ENCODE data around the gene CTNNA3.
"Not testable (repeated sequence)": the region's sequence is repeated elsewhere in the genome, so short reads cannot be mapped to it uniquely, and the experiment has no call there.

The CTNNA3 gene

DNA sequence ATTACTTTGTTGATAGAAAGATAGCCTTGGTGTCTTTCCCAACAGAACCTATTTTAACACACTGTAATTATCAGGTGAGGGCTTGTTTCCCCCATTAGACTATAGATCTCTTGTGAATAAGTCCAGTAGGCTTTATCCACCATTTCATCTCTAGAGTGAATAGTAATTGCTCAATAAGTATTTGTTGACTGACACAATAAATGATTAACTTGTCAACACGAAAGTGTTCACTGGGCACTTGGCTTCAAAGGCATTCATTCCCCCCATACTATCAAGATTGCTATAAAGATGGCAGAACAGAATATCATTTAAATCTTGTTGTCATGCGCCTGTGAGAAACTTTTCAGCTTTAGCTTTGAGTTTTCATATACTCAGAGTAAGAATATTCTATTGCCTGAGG, 1194.6 kb downstream of the CTNNA3 start:
- no peak for DNase-seq

DNA sequence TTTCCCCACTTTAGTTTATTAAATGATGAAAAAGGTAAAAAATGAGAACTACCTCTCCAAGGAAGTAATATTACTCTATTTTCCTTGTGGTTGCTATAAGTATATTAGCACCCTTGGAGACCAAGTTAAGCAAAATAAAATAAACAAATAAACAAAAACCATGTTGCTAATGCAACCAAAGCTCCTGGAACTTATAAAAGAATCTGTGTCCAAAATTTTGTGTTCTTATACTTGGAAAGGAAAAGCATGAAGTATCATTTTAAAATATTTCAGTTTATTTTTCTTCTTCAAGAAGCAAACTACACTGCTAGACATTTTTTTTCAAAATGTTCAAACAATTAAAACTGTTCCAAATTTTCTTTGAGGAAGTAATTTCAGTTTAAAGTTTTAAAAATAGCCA, 1212.0 kb downstream of the CTNNA3 start:
- DNase-seq, result no peak

DNA sequence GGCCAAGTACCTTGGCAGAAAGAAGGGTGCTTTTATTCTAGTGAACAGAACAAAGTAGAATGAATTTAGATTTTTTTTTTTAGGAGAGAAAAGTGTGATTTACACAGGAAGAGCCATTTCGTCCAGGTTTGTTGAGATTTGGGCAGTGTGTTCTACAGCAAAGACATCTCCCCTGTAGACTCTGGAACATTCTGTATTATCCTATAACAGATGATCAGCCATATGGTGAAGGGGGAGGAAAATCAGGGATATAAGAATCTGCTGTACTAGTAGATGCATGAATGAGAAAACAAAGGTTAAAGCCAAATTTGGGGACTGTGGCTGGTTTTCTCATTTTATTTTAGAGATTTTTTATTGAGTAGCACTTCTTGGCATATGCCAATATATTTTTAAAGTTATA, 1223.8 kb downstream of the CTNNA3 start:
- no peak for DNase-seq

DNA sequence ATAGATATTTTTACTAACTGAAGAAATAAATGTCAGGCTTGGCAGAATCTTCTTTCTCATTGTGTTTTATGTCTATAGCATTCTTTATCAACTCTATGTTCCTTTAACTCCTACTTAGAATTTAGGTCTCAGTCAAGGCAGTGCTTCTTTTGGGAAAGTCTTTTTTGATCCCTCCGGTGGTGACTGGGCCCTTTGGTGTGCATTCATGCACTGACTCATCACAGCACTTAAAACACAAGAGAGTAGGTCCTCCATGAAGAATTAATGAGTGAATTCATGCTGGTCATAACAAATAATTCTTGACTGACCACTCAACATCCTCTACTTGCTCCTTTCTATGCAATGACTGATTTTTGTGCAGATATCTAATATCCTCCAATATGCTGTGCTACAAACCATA, 1229.0 kb downstream of the CTNNA3 start:
- no peak for DNase-seq

DNA sequence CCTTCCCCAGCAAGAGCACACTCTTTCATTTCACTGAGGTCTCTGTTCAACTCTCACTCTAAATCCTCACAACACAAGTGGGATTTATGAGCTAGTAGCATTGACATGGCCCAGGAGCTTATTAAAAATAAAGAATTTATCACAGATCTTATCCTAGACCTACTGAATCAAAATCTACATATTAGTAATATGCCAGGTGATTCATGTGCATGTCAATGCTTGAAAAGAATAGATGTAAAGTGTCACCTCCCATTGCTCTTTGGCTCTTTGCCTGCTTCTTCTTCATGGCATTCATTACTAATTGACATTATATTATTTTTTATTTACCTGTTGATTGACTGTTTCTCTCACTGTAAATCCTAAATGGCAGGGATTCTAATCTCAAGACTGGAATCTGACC, 1229.4 kb downstream of the CTNNA3 start:
- DNase-seq, result no peak

DNA sequence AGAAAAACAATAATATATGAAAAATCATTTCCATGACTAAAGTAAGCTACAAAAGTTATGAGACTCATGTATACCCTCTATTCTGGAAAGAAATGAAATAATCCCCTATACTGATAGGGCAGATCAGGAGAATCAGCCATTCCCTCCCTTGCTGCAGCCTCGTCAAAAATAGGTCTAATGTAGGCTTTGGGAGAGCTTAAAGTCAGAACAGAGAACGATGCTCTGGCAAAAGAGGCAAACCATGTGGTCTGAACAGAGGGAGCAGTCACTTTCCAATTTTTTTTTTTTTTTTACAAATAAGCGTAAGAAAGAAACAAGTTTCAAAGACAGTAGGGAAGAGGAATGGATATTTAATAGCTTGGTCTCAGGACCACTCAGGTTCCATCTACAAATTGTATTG, 1232.4 kb downstream of the CTNNA3 start:
- no peak for DNase-seq

DNA sequence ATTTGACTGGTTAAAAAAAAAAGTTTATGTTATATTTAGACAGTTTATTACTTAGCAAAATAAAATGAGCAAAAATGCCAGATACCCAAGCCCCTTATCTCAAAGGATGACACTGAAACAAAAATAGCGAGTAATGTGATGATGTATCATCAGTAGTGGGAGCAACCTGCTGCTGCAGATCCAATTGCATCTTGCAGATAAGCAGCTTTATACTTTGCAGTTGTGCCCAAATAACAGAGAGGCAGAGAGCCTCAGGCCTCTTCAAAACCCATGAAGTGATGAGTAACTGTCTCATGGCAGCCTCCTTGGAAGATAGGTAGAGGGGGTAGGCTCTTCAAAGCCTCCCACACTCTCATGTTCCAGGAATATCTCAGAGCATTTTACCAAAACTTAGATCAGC, 1238.4 kb downstream of the CTNNA3 start:
- no peak for DNase-seq

DNA sequence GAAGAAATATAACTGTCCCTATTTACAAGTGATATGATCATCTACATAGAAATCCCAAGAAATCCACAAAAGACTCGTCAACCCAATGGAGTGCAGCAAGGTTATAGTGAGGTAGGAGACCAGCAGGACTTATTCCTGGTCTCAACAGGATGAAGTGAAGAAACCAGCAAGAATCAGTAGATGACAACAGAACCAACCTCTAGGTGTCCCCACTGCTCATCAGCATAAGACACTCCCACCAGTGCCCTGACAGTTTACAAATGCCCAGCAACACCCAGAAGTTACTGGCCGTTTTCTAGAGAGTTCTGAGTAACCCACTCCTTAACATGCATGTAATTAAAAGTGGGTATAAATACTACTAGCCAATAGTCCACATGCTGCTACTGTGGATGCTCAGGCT, 1240.7 kb downstream of the CTNNA3 start:
- DNase-seq, result no peak

DNA sequence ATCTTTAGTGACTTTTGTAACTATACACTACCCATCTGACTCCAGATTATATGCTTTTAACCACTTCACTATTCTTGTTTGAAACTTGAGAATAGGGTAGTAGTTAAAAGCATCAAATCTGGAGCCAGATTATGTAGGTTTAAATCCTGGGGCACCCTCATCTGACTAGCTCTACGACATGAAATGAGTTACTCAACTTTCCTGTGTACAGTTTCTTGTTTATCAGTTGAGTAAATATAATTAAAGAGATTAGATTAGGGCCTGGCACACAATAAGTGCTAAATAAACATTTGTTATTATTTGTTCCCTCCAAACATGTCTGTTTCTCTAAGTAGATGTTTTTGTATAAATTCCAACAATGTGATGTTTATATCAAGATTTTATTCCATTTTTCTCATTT, 1255.4 kb downstream of the CTNNA3 start:
- no peak for DNase-seq

DNA sequence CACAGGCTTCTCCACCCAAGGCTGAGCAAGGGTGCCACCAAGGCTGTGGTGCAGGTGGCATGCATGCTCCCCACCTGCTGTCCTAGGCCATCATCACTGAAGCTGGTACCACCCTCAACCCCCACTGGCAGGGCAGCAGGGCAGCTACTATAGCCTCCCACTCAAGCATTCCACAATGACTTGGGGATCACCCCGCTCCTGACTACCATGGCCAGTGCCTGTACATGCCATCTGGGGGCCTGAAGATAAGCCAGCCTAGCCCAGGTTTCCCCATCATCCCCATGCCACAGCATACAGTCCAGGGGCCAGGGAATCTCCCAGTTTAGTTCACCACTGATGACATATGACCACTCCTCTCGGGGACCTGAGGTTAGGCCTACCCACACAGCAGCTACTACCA, 1281.1 kb downstream of the CTNNA3 start:
- no peak for DNase-seq

DNA sequence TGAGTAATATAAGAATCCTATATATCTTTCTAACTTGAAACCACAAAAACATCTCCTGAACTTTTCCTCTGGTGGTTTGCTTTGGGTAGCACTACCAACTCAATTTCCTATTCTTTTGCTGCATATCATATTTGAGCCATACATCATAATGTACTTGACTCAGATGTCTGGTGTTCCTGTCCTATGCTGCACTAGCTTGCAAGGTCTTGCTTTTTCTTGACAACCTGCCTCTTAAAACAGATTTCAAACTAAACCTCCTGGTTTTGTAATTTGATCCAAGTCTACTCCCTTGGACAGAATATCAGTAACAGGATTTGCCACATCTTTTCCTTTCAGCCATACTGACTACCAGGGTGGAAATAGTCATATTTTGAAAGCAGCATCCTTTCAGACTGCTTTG, 1290.4 kb downstream of the CTNNA3 start:
- DNase-seq, result no peak

DNA sequence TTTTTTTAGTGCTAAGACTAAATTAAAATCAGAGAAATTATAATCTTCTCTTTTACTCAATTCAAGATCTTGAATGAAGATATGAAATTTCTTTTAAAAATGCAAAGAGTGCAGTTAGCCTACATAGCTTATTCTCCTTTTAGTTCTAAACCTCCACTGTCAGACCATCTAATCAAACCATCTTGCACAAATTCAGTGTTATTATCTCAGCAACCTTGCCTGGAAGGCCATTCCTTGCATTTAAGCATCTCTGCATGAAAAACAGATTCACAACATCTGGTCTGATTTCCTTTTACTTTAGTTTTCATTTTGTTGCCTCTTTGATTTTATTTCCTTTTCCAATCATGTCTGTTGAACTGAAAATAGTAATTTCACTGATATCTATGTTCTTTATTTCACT, 1297.3 kb downstream of the CTNNA3 start:
- DNase-seq, result no peak

DNA sequence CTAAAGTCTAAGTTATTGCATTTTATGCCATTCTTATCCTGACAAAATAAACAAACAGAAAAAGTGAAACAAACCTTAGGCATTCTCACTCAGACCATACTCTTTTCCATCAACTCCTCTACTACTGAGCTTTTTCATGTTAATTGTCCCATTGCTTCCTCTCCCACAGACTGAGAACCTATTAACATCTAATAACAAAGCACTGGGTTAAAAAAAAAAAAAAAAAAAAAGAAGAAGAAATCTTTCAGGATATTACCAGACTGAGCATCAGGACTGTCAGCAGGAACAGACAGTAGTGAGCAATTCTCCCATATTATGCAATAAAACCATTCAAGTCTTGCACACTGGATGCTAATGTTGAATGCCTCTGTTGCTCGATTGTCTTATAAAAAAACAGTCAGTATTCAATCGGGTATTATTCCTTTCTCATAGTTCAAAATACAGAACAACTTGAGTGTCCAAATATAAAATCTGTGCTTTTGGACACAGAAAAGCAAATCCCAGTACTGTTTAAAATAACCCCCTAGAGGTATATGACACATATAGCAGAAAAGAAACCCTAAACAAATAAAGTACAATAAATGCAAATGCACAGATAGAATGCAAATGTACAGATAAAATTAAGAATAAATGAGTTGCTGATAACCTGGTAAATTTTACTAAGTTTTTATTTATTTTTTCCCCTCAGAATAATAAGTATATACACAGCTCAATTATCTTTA, 1301.5 kb downstream of the CTNNA3 start:
- no peak for DNase-seq

DNA sequence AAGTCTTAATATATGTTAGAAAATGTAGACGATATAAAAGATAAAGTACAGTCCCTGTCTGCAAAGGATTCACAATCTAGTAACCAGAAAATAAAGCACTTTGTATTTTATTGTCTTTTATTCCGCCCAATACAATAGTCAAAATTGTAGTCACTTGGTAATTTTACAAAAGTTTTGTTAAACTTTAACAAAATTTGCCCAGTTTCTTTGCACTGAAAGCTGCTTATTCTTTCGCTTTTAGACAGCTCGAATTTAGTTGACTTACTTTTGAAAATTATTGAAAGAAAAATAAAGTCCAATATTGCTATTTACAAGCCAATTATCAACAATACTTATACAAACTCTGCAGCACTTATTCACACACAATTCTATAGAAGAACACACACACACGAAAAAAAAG, 1305.1 kb downstream of the CTNNA3 start:
- no peak for DNase-seq

DNA sequence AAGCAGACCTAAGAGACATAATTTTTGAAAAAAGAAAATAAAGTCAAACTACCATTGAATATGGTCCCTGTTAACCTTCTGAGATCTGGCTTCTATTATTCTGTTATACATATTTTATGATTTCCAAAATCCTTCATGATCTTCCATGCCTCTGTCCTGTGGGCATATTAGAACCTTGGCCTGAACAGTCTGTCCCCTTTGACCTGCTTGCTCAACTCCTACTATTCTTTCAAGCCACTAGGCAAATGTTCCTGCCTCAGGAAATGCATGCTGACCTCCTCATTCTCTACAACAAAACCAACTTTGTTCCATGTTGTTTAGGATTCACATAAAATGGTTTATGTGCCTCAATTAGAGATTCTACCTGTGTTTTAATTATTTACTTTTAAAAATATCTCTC, 1315.0 kb downstream of the CTNNA3 start:
- DNase-seq, result no peak

DNA sequence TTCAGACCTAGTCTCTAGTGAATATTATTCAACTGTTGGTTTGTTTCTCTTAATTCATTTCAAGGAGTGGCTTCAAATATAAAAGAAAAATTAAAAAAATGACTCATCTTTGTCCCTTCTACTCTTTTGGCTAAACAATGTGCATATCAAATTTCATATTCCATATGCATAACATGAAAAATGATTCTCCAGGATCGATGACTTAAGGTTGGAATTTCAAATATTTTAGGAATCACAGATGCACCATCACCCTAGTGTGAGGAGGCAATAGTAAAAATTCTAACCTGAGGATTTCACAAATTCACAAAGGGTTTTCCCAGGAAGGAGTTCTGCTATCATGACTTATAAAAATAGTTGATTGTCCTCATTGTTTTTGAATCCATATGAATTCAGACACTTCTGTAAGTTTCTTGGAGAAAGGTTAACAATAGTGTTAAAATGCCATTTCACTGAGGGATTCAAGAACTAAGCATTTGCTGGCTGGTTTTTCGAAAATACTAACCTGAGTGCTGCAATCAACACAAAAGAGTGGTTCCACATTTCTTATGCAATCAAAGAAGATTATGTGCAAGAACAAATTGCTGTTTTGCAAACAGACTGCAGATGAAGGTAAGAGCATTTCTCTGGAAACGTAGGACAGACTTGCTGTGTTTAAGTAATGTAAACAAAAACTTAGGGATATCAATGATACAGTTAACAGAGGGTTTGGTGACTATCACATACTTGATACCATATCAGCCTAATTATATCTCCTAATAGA, 1317.7 kb downstream of the CTNNA3 start:
- DNase-seq, result no peak

DNA sequence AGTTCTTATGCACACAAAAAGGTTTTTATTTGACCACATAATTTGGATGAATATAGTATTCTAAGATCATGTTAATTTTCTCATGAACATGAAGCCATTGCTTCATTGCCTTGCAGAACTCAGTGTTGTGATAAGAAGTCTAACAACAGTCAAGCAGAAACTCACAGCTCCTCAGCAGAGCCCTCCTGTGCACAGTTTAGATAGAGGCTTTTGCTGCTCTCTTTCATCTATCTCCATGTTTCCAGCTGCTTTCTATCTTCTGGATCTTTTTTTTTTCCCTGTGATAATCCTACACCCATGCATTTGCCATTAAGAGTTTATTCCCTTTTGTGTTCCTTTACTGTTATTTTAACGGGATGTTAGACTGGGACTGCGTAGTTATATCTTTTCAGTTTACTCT, 1327.8 kb downstream of the CTNNA3 start:
- DNase-seq, result no peak

DNA sequence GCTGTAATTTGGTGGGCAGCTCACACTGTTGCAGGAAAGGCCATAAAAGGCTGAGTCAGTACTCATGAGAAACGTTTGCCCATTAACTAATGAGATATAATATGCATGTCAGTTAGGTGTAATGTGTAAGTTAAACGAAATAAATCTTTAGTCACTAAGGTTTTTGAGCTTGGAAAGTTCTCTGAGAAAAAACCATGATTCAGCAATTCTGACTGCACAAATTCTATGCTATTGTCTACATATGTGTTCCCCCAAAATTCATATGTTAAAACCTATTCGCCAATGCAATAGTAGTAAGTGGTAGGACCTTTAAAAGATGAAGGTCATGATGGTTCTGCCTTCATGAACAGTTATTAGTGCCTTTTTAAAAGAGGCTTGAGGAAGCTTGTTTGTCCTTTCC, 1329.8 kb downstream of the CTNNA3 start:
- DNase-seq, result no peak

DNA sequence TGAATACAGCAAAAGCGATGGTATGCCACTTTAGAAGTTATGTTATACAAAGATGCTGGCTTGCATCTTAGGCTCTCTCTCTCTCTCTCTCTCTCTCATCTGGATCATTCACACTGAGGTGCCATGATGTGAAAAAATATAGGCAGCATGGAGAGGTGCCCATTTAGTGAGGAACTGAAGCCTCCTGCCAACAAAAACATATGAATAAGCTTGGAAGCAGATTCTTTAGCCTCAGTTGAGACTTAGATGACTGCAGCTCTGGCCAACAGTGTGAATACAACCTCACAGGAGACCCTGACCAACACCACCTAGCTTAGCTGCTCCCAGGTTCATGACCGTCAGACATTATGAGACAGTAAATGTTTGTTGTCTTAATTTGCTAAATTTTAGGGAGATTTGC, 1330.3 kb downstream of the CTNNA3 start:
- no peak for DNase-seq

DNA sequence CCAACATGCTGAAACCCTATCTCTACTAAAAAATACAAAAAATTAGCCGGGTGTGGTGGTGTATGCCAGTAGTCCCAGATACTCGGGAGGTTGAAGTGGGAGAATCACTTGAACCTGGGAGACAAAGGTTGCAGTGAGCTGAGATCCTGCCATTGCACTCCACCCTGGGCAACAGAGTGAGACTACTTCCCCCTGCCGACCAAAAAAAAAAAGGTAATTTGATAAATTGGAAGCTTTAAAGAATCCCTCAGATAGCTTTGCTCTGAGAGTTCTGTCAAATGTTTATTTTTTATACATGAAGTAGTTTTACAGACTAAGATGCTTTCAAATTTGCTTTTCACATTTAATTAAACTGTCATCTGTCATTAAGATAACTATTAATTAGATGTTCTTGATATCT, 1333.5 kb downstream of the CTNNA3 start:
- no peak for DNase-seq

DNA sequence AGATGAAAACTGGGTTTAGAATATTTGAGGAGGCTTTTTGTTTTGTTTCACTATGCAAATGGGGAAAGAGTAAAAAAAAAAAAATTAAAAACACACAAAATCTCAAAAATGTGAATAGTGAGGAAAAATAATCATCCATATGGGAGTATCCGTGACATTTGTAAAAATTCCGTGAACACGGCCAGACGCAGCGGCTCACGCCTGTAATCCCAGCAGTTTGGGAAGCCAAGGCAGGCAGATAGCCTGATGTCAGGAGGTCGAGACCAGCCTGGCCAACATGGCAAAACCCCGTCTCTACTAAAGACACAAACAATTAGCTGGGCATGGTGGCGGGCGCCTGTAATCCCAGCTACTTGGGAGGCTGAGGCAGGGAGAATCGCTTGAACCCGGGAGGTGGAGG, 1342.2 kb downstream of the CTNNA3 start:
- not testable (repeated sequence) for DNase-seq

DNA sequence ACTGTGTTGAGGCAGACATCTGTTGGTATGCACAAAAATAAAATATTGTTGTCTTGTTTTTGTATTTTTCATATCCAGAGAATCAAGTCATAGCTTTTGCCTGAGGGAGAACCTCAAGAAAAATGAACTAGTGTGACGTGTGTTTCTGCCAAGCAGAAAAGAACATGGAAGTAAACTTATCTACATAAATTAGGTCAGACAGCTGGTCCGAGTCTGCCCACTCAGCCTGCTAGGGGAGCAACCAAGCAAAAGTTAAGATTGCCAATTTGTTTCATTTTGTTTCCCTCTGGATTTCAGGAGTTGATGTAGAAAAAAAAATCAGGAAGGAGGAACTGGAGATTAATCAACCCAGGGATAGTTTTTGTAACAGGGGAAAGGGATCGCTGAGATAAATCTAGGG, 1342.6 kb downstream of the CTNNA3 start:
- no peak for DNase-seq

DNA sequence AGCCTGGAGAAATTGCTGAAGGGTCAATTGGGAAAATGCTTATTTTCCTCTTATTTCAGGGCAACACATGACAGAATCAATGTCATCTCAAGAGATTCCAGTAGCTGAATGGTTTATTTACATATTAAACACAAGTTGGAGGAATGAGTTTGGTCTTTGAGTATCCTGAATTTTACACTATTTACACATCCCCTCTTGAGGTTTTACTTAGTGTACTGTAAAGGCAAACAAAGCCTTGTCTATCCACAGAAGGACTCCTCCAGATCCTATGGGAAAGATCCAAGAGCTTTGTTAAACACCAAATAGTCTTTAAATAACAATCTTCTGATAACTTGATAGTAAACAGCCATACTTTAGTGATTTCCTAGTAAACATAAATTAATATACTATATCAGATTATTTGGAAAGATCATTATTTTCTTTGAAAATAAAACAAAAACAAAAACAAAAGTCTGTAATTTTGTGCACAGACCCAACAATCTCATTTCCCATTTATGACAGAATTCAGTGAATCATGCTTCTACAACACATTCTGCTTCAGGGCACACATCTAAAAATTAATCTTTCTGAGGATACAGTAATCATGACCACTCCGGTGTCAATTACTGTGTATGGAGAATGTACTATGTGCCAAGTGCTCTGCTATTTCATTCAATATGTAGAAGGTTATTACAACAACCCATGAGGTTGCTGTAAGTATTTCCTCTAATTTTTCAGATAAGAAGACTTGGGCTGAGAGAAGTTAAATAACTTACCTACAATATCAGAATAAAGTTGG, 1345.2 kb downstream of the CTNNA3 start:
- DNase-seq, result no peak

DNA sequence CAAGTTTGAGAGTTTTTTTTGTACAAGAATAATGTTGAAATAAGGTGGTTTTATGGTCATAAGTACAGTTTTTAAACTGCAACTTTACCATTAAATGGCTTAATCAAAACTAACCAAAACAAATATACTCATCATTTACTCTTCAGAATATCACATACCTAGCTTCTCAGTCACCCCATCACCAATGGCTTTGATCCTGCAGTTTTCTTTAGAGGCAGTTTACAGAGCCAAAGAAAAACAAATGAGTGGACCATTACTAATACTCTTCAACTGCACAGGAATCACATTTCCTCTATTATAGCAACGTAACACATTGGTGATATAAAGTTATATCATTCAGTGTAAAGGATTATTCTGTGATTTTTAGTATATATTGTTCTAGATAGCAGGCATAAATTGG, 1346.3 kb downstream of the CTNNA3 start:
- DNase-seq, result no peak
